ENCODE results near the gene MPPED1. TPM values are rescaled to one million over a fixed set of nuclear protein-coding genes. Genes with fewer than 3 reads are reported as not detected.

Gene MPPED1
- total and polyA plus RNA-seq, 2 donors (not counting 1 experiment from before 2014, with no cell fraction given) = not detected

- H2AFZ ChIP-seq (ENCODE audit: low read length) = no peak overlapping the region
Observed at GRCh38 chr22:43530349-43531201, 118.8 kb downstream of the MPPED1 start.

DNA sequence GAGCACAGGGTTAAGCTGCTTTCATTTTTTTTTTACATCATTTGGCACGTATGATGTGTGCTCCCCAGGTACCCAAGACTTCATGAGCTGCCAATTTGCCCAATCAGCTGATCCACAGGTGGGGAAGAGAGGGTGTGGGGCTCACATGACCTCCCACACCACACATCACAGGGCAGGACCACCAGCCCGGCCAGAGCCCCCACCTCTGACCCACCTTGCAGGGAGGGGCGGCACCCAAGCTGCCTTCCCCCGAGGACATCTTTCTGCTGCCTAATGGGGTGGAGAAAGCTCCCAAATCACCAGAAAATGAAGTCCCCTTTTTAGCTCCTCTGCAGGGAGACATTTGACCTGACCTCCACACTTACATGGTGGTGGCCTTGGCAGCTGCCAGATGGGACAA is 119.8 kb downstream of the MPPED1 start:
- H3K79me2 ChIP-seq (ENCODE audit: control insufficient read depth, insufficient read depth, low read length) = no peaks in the 10 kb centered on the region
- no peaks in the 10 kb centered on the region for H4K20me1 ChIP-seq (ENCODE audit: control insufficient read depth, extremely low read depth, insufficient read depth, low read length)
- no peak overlapping the region for H3K9ac ChIP-seq (ENCODE audit: insufficient read depth, low read length)
- H3K4me1 ChIP-seq (ENCODE audit: control insufficient read depth, extremely low read depth, insufficient read depth, low read length) = no peaks in the 10 kb centered on the region
- no peak for TF ChIP-seq EZH2 (IDR thresholded peaks at IDR 0.05; ENCODE audit: low read length, missing control alignments)
- TF ChIP-seq, protein P1, sequence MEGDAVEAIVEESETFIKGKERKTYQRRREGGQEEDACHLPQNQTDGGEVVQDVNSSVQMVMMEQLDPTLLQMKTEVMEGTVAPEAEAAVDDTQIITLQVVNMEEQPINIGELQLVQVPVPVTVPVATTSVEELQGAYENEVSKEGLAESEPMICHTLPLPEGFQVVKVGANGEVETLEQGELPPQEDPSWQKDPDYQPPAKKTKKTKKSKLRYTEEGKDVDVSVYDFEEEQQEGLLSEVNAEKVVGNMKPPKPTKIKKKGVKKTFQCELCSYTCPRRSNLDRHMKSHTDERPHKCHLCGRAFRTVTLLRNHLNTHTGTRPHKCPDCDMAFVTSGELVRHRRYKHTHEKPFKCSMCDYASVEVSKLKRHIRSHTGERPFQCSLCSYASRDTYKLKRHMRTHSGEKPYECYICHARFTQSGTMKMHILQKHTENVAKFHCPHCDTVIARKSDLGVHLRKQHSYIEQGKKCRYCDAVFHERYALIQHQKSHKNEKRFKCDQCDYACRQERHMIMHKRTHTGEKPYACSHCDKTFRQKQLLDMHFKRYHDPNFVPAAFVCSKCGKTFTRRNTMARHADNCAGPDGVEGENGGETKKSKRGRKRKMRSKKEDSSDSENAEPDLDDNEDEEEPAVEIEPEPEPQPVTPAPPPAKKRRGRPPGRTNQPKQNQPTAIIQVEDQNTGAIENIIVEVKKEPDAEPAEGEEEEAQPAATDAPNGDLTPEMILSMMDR (conservative IDR thresholded peaks at IDR 0.05 in 1 of 2, IDR thresholded peaks at IDR 0.05 in 1 of 2; ENCODE audit: low read depth in 1 of 2, low read length in 2 of 2) = no peak
- H3K27ac ChIP-seq (ENCODE audit: insufficient read depth, low read length) = no peak overlapping the region
- no peak overlapping the region for H3K4me3 ChIP-seq (replicated peaks in 1 of 4; ENCODE audit: control extremely low read depth in 1 of 4, insufficient read depth in 1 of 4, low read depth in 3 of 4, low read length in 4 of 4)
- H3K36me3 ChIP-seq (ENCODE audit: control insufficient read depth, insufficient read depth, low read length) = no peaks in the 10 kb centered on the region
- no peaks in the 10 kb centered on the region for H3K9me3 ChIP-seq (ENCODE audit: control insufficient read depth, insufficient read depth, low read depth, low read length)
- no peak overlapping the region for H2AFZ ChIP-seq (ENCODE audit: low read length)
- no peak for DNase-seq (ENCODE audit: low read depth in 2 of 2)
- H3K27me3 ChIP-seq (ENCODE audit: control insufficient read depth, insufficient read depth, low read length) = no peaks in the 10 kb centered on the region
- H3K4me2 ChIP-seq (ENCODE audit: extremely low read depth, insufficient read depth, low read length) = no peak overlapping the region

More at GRCh38 chr22:43530349-43531201, 118.8 kb downstream of the MPPED1 start:
- H3K9me3 ChIP-seq (ENCODE audit: control insufficient read depth, insufficient read depth, low read depth, low read length) = no peaks in the 10 kb centered on the region
- no peaks in the 10 kb centered on the region for H4K20me1 ChIP-seq (ENCODE audit: control insufficient read depth, extremely low read depth, insufficient read depth, low read length)
- no peak overlapping the region for H3K27ac ChIP-seq (ENCODE audit: insufficient read depth, low read length)
- H3K79me2 ChIP-seq (ENCODE audit: control insufficient read depth, insufficient read depth, low read length) = no peaks in the 10 kb centered on the region
- H3K27me3 ChIP-seq (ENCODE audit: control insufficient read depth, insufficient read depth, low read length) = no peaks in the 10 kb centered on the region
- no peak overlapping the region for H3K4me2 ChIP-seq (ENCODE audit: extremely low read depth, insufficient read depth, low read length)
- H3K4me3 ChIP-seq (replicated peaks in 1 of 4; ENCODE audit: control extremely low read depth in 1 of 4, insufficient read depth in 1 of 4, low read depth in 3 of 4, low read length in 4 of 4) = no peak overlapping the region
- H3K4me1 ChIP-seq (ENCODE audit: control insufficient read depth, extremely low read depth, insufficient read depth, low read length) = no peaks in the 10 kb centered on the region
- H3K36me3 ChIP-seq (ENCODE audit: control insufficient read depth, insufficient read depth, low read length) = no peaks in the 10 kb centered on the region
- TF ChIP-seq, protein P1 (conservative IDR thresholded peaks at IDR 0.05 in 1 of 2, IDR thresholded peaks at IDR 0.05 in 1 of 2; ENCODE audit: low read depth in 1 of 2, low read length in 2 of 2) = no peak
- no peak for TF ChIP-seq EZH2 (IDR thresholded peaks at IDR 0.05; ENCODE audit: low read length, missing control alignments)
- no peak for DNase-seq (ENCODE audit: low read depth in 2 of 2)
- H3K9ac ChIP-seq (ENCODE audit: insufficient read depth, low read length) = no peak overlapping the region

GRCh38 chr22:43532301-43533155 is 120.7 kb downstream of the MPPED1 start:
- Histone ChIP-seq H3K9me3 (ENCODE audit: control insufficient read depth, insufficient read depth, low read depth, low read length) (no peaks in the 10 kb centered on the region), H3K36me3 (ENCODE audit: control insufficient read depth, insufficient read depth, low read length) (no peaks in the 10 kb centered on the region), H3K4me2 (ENCODE audit: extremely low read depth, insufficient read depth, low read length) (no peak overlapping the region), H3K9ac (ENCODE audit: insufficient read depth, low read length) (no peak overlapping the region), H3K4me1 (ENCODE audit: control insufficient read depth, extremely low read depth, insufficient read depth, low read length) (no peaks in the 10 kb centered on the region), H2AFZ (ENCODE audit: low read length) (no peak overlapping the region), H3K27ac (ENCODE audit: insufficient read depth, low read length) (no peak overlapping the region), H3K79me2 (ENCODE audit: control insufficient read depth, insufficient read depth, low read length) (no peaks in the 10 kb centered on the region), H4K20me1 (ENCODE audit: control insufficient read depth, extremely low read depth, insufficient read depth, low read length) (no peaks in the 10 kb centered on the region), H3K4me3 (replicated peaks in 1 of 4; ENCODE audit: control extremely low read depth in 1 of 4, insufficient read depth in 1 of 4, low read depth in 3 of 4, low read length in 4 of 4) (no peak overlapping the region), H3K27me3 (ENCODE audit: control insufficient read depth, insufficient read depth, low read length) (no peaks in the 10 kb centered on the region)
- TF ChIP-seq, protein P1 (conservative IDR thresholded peaks at IDR 0.05 in 1 of 2, IDR thresholded peaks at IDR 0.05 in 1 of 2; ENCODE audit: low read depth in 1 of 2, low read length in 2 of 2) = no peak
- no peak for TF ChIP-seq EZH2 (IDR thresholded peaks at IDR 0.05; ENCODE audit: low read length, missing control alignments)
- no peak for DNase-seq (ENCODE audit: low read depth in 2 of 2)
